Raji (cell line): ENCODE measurements around the gene SF3A2.

Experiments used
- POLR2A ChIP-seq: IDR thresholded peaks from 2 replicates; pipeline ENCODE4 v1.6.1; 2011; ENCODE audit warnings: low read depth, low read length, control low read depth; ENCODE audit not compliant: insufficient read depth

The SF3A2 gene

DNA sequence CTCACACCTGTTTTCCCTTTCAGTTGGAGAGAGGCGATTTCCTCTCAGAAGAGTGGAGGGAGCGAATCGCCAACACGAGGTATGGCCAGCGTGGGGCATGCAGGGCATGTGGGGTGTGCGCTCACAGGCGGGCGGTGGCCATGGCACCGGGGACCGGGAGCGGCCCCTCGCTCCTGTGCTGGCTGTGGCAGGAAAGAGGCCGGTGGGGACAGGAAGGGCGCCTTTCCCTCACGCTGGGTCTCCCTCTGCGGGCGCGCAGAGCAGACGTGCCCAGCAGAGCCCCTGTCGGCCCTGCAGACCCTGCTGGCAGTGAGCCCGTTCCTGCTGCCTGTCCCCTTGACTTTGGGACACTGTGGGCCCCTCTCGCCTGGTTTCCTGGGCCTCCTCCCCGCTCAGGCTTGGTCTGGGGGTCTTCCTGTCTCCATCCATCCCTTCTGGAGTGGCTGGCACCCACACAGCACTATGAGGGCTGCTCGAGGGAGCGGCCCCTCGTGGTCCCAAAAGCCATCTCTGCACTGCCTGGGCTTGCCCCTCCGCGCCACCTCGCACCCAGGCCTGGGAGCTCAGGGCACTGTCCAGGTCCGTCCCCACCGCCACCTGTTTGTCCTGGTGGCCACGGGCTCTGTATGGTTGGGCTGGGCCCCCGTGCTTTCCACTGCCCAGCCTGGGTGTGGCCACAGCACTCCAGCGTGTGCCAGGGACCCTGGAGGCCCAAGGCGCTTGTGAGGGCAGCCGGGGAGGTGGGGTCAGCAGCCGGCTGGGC, 36.6 kb upstream of the SF3A2 start:
- TF ChIP-seq POLR2A, result no peak

DNA sequence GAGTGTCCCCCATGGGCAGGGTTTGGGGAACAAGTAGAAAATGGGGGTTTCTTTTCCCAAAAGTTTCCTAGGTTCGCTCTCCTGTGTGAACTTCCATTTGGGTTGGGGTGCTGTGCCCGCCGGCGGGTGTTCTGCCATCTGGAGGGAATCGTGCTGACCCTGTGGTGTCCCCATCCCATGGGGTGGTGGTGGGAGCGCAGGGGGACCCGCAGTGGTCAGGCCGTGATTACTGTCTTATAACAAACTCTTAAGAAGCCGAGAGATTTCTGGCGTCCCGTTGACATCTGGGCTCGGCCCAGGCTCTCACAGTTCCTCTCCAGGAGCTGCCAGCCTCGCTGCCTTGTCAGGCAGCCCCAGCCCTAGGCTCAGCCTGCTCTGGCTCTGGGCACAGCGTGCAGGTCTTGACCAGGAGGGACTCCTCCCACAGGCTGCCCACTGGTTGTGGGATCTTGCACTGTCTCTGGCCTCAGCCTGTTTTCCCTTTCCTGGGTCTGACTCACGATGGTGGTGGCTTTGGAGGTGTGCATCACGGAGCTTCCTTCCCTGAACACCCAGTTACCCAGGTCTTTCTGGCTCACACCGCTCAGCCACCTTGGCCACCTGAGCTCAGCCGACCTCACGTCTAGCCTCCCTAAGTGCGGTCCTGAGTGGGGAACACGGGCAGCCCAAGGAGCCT, 35.0 kb upstream of the SF3A2 start:
- TF ChIP-seq POLR2A, result no peak

DNA sequence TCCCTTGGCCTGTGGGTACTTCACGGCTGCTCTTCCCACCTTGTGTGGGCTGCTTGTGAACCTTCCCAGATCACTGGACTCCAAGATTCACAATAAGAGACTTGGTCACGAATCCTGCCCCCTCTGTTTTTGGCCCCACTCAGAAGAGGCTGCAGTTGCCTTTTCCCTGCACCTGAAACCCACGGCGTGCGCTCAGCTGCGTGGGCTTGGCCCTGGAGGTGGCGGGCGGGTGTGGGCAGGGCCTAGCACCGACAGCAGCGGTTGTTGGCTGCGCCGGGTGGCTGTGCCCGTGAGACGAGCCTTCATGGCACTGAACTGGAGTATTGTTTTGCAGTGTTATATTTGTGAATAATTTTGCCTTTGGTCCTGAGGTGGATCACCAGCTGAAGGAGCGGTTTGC, 34.3 kb upstream of the SF3A2 start:
- no peak for TF ChIP-seq POLR2A

DNA sequence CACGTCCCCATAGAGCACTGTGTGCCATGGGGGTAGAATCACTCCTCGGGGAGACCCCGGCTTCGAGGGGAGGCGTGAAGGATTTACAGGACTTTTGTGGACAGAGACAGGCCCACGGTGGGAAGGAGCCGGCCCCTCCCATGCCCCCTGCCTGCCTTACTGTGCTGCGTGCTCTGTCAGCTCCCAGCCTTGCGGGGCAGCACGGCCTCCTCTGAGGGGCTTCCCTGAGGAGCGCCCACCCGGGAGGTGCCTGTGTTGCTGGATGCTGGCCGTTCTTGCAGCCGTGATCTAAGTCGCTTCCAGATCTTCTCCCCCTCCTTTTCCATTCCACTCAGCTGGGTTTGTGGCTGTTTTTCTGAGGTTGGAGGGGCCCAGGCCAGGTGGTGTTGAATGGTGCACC, 29.6 kb upstream of the SF3A2 start:
- TF ChIP-seq POLR2A, result no peak

DNA sequence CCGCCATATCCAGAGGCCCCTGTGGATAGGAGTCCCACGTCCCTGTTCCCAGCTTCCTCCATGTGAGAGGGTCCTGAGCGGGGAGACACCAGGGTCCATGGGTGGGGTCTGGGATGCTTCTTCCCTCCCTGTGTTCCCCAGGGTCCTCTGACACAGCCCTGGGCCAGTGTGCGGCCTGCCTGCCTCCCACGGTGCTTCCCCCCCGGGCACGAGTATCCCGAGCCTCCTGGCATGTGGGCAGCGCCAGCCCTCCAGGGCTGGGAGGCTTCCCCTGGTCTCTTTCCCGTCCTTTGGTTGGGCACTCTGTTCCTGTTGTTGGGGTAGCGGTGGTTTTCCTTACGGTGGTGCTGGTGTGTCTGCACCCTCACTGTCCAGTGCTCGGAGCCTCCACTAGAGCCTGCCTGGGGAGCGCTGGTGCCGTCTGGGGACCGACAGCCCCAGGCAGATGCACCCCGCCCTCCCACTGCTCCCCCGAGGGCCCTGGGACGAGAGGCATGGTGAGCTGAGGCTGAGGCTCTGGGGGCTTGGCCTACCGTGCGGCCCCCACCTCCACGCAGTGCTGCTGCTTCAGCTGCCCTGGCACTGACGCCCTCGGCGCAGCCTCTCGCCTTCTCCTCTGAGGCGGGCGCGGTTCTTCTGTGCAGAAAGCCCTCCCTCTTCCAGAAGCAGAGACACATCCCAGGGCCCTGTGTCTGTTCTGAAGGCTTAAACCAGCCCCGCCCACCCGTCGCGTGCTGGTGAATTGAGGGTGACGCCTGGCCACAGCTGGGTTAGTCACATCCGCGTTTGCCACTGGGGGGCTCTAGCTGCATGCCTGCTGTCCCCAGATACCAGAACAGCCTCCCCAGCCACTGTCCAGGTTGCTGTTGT, 28.4 kb upstream of the SF3A2 start:
- TF ChIP-seq POLR2A, result no peak

DNA sequence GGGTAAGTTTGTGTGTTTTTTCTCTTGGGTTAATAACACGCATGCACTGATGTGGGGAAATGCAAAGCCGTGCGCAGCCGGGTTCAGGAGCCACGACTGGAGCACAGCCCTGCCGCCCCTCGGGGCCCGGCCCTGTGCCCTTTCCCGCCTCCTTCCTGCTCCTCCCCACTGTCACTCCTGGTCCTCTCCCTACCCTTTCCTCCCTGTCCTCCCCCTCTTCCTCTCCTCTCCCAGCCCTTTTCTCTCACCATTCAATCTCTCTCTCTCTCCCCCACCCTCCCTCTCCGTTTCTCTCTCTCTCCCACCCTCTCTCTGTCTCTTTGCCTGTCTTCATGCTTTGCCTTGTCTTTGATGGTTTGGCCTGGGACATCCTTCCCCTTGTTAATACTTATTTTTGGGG, 27.6 kb upstream of the SF3A2 start:
- TF ChIP-seq POLR2A, result no peak

DNA sequence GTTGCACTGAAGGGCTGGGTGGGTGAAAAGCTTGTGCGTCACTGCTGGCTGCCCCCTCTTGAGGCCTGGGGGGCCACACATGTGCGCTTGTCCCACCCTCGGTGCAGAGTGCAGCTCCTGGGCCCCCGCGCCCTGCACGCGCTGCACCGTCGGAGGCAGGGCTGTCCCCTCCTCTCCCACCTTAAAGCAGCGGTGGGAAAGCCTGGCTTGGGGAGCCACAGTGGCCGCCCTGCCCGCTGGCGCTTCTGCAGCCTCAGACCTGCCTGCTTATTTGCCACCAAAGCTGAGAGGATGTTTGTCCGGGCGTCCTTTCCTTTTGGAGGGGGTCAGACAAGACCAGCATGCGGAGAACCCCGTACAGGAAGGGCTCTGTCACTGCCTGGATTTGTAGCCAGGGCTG, 27.2 kb upstream of the SF3A2 start:
- TF ChIP-seq POLR2A, result no peak

DNA sequence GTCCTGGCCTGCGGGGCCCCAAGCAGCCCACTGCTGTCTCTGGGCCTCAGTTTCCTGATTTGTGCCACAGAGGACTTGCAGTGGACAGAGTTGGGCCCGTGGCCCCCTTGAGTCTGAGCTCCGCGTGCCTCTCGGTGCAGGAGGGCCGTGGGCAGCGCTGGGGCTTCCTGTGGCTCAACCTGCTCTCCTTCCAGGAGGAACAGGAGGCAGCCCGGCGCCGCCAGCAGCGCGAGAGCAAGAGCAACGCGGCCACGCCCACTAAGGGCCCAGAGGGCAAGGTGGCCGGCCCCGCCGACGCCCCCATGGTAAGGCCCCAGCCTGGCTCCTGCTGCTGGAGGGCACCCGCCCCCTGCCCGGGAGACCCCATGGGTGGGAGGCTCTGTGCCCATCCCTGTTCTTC, 26.4 kb upstream of the SF3A2 start:
- no peak for TF ChIP-seq POLR2A

DNA sequence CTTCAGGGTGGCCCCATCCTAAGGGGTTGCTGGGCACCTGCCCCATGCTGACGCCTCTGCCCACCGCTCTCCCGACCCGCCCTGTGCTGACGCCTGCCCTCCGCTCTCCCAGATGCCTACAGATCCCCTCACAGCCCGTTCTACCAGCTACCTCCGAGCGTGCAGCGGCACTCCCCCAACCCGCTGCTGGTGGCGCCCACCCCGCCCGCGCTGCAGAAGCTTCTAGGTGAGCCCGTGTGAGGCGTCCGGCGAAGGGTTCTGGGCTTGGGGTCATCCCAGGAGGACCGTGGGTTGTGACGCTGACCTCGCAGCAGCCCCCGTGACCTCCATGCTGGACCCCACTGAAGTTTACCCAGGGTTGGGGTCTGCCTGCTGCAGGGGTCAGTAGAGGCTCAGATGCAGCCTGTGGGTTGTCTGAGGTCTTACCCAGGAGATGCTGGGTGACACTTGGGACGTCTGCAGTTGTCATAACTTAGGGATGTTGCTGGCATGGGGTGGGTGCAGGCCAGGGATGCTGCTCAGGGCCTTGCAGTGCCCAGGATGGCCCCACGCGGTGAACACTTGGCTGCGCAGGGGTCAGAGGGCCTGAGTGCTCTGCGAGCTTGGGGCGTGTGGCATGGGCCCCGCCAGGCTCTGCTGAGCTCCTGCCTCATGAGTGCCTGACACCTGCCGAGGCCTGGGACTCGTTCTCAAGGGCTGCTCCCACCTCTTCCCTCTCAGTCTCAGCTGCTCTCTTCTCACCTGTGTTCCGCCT, 25.5 kb upstream of the SF3A2 start:
- no peak for TF ChIP-seq POLR2A

DNA sequence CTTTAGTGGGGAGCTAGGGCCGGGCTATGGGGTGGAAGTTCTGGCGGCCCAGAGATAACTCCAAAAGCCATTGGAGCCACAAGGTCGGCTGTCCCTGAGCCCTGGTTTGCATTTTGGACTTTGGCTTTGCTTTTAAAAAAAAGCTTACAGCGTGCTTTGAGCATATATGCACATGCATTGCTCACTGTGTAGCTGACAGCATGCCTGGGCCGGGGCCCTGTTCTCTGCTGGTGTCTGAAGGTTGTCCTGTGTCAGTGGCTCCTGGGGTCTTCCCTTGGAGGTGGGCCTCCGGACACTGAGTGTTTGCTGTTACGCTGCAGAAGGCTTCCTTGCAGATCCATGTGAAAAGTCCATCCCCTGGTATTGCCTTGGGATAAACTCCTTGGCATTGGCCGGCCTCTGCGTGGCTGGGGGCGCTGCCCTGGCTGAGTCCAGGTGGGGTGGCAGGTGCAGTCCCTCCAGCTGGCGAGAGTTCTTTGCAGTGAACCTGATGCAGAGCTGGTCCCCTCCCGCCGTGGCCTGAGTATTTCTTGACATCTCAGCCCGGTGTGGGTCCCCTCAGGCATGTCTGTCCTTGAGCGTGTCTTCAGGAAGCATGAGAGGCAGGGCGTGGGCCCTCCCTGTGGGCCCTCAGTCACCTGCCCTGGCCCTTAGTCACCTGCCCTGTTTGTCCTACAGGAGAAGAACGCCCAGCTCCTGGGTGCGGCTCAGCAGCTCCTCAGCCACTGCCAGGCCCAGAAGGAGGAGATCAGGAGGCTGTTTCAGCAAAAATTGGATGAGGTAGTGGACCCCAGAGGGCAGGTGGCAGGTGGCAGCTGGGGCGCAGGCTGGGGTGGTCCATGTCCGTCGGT, 23.5 kb upstream of the SF3A2 start:
- no peak for TF ChIP-seq POLR2A

DNA sequence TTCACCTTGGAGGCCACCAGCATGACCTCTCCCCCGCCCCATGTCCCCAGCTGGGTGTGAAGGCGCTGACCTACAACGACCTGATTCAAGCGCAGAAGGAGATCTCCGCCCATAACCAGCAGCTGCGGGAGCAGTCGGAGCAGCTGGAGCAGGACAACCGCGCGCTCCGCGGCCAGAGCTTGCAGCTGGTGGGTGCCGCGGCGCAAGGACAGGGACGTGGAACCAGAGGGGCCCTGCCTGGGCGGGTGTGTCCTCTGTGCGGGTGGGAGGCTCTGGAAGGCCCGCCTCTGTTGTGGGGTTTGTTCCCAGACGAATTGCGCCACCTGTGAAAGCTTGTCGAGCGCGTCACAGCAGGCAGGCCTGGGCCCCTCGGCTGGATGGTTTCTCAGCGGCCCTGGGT, 22.8 kb upstream of the SF3A2 start:
- TF ChIP-seq POLR2A, result no peak

DNA sequence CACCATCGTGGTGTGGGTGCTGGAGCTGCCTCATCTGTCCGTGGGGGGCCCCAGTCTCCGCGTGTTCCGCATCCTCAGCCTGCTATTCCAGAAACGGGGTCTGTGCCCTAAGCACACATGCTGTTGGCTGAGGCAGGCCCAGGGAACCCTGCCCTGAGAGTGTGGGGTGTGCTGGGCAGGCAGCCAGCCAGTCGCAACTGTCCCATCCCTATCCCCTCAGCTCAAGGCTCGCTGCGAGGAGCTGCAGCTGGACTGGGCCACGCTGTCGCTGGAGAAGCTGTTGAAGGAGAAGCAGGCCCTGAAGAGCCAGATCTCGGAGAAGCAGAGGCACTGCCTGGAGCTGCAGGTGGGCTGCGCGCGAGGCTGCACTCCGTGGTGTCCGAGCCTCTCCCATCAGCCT, 22.4 kb upstream of the SF3A2 start:
- no peak for TF ChIP-seq POLR2A

DNA sequence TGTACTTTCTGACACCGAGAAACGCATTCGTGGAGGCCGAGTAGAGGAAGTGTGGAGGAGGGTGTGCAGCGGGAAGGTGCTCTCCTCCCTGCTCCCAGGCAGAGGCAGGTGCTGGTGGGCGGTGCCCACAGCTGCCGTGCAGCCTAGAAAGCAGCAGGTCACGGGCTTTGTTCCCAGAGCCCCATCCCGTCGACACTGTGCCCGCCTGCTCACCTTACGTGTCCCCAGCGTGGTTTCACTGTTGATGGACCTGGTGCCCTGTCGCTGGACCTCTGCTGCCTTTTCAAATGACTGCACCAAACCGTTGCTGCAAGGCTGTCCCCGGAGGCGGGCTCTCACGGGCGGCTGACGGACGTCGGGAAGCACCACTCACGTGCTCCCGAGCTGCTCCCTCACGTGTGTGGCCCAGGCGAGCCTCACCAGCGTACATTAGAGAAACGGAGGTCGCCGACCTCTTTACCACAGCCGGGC, 21.3 kb upstream of the SF3A2 start:
- TF ChIP-seq POLR2A, result no peak
